Cardiac muscle cell (in vitro differentiated cells and primary cell): ENCODE data around the gene ATP6V1F. TPM values are rescaled to one million over a fixed set of nuclear protein-coding genes. Genes with fewer than 3 reads are reported as not detected.

Source experiments
- DNase-seq, 2 donors: peaks; one replicate each; pipeline versions ENCODE4 v3.0.0 to v3.0.0-alpha.2; 2010 to 2017; ENCODE audit warnings: low read depth in 1 of 2, low spot score in 1 of 2
- H3K27ac ChIP-seq: fragments of 200-600 bp; sonication (generic); 2 replicates; pipeline ENCODE4 v1.5.1; 2016
- H3K27me3 ChIP-seq: fragments of 200-600 bp; sonication (generic); 2 replicates; pipeline ENCODE4 v1.6.0; 2016; ENCODE audit warnings: control low read depth
- H3K36me3 ChIP-seq: fragments of 200-600 bp; sonication (generic); 2 replicates; pipeline ENCODE4 v1.5.1; 2016; ENCODE audit warnings: control low read depth
- H3K4me1 ChIP-seq: fragments of 200-600 bp; sonication (generic); 2 replicates; pipeline ENCODE4 v1.8.1; 2017; ENCODE audit warnings: low read depth, mild to moderate bottlenecking, mixed run types
- H3K4me3 ChIP-seq: fragments of 200-600 bp; sonication (generic); 2 replicates; pipeline ENCODE4 v1.5.1; 2016; ENCODE audit warnings: mild to moderate bottlenecking
- H3K9me3 ChIP-seq: fragments of 200-600 bp; sonication (generic); 2 replicates; pipeline ENCODE4 v1.5.1; 2017; ENCODE audit warnings: low read depth, mild to moderate bottlenecking, control low read depth
- polyA plus RNA-seq: library from polyadenylated mRNA; unstranded; fragments of >200 nt; fragmentation: Nextera tagmentation; extraction: Ambion mirVana; gene quantifications from 2 replicates; pipeline ENCODE4 v1.2.1, GENCODE V29; 2016
- total RNA-seq: library from RNA; depleted of rRNA; stranded (reverse); fragments of >200 nt; gene quantifications from 2 replicates; pipeline ENCODE4 v1.2.3, GENCODE V29; 2016
- TF ChIP-seq, protein P1 (sequence below): IDR thresholded peaks from 2 replicates; pipeline ENCODE4 v1.5.1; 2012; ENCODE audit warnings: low read depth, mild to moderate bottlenecking, low read length

ATP6V1F gene, protein sequence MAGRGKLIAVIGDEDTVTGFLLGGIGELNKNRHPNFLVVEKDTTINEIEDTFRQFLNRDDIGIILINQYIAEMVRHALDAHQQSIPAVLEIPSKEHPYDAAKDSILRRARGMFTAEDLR
- 113 and 164 TPM in 2 replicates for total RNA-seq
- 284 and 330 TPM in 2 replicates for polyA plus RNA-seq

DNA sequence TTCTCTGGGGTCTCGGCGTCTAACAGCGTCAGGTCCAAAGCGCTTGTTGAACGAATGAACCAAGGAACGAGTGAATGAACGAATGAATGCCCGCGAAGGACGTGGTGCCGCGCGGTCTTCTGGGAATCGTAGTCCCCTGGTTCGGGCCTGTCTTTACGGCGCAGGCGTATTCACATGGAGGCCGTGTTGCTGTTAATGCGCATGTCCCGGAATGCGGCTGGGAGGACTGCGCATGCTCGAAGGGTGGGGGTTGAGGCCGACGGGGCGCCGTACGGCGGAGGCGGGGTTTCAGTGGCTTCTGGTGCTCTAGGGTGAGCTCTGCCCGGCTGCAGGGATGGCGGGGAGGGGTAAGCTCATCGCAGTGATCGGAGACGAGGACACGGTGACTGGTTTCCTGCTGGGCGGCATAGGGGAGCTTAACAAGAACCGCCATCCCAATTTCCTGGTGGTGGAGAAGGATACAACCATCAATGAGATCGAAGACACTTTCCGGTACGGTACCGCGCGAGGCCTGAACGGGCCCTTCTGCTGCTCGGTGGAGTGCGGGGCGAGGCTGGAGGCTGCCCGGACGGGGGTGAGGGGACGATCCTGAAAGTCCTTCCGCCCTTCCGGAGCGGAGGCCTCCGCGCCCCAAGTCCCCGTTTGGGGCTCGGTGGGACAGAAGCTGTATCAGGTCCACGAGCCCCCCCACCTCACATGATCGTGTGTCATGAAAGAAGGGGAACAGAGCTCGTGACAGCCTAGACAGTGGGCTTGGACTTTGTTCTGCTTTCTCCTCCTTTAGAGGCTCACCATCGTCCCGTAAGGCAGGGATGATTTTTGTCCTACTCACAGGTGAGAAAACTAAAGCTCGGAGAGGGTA, at the start of gene ATP6V1F:
ATP6V1F (plus strand) TSS at position 286 of the 862 bp plus-strand sequence; CDS start at position 335, 49 bp downstream.
- peaks cover 8% of the 10 kb centered on the region for H3K36me3 ChIP-seq
- peak within 1 kb of the TSS; percentile 63 for H3K4me3 ChIP-seq
- DNase-seq: peak; percentile 97 to 98
- peak within 1 kb of the TSS; percentile 24 for H3K27ac ChIP-seq
- TF ChIP-seq, protein P1, sequence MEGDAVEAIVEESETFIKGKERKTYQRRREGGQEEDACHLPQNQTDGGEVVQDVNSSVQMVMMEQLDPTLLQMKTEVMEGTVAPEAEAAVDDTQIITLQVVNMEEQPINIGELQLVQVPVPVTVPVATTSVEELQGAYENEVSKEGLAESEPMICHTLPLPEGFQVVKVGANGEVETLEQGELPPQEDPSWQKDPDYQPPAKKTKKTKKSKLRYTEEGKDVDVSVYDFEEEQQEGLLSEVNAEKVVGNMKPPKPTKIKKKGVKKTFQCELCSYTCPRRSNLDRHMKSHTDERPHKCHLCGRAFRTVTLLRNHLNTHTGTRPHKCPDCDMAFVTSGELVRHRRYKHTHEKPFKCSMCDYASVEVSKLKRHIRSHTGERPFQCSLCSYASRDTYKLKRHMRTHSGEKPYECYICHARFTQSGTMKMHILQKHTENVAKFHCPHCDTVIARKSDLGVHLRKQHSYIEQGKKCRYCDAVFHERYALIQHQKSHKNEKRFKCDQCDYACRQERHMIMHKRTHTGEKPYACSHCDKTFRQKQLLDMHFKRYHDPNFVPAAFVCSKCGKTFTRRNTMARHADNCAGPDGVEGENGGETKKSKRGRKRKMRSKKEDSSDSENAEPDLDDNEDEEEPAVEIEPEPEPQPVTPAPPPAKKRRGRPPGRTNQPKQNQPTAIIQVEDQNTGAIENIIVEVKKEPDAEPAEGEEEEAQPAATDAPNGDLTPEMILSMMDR: no peak
- peaks cover under 1% of the 10 kb centered on the region for H3K27me3 ChIP-seq
- H3K9me3 ChIP-seq: no peaks in the 10 kb centered on the region
- peaks cover 9% of the 10 kb centered on the region for H3K4me1 ChIP-seq

DNA sequence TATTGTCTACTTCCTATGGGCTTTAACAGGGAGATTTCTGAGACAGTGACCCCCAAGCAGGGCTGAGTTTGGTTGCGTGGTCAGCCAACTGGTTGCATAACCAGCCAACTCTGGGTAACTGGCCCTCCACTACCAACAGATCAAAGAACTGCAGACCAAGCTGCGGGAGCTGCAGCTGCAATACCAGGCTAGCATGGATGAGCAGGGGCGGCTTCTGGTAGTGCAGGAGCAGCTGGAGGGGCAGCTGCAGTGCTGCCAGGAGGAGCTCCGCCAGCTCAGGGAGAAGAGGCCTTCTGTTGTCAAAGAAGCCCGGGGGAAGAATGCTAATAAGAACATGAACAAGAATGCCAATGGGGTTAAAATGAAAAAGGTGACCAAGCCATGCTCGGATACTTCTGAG, 48.2 kb upstream of the ATP6V1F start:
- TF ChIP-seq, protein P1: no peak
- no peaks in the 10 kb centered on the region for H3K36me3 ChIP-seq
- H3K4me1 ChIP-seq: peaks cover 19% of the 10 kb centered on the region
- H3K4me3 ChIP-seq: no peak overlapping the region
- H3K9me3 ChIP-seq: no peaks in the 10 kb centered on the region
- no peak for DNase-seq
- no peak overlapping the region for H3K27ac ChIP-seq
- no peaks in the 10 kb centered on the region for H3K27me3 ChIP-seq

DNA sequence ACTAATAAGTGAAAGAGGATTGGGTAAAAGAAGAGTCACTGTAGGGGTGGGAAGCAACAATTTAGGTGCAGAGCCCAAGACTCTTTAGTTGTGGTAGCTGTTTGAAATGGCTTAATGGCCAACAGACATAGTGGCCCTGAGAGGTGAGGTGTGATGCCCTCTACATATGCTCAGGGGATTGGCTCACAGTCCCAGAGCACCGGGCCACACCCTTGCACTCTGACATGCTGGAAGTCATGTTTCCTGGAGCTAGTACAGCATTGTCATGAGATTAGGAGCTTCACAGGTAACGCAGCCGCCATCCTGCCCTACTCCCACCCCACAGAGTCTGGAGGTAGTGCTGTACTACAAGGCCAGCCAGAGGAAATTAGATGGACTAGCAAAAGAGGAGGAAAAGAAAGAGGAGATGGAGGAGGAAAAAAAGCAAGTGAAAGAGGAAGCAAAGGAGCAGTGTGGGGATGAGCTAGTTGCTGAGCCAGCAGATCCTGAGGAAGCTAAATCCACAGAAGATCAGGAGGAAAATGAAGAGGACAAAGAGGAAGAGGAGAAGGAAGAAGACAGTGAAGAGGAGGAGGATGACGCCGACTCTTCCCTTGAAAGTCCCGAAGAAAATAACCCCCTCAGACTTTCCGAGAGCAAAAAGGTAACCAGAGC, 47.2 kb upstream of the ATP6V1F start:
- no peak overlapping the region for H3K27ac ChIP-seq
- TF ChIP-seq, protein P1: no peak
- H3K4me1 ChIP-seq: peaks cover 19% of the 10 kb centered on the region
- no peak overlapping the region for H3K4me3 ChIP-seq
- H3K36me3 ChIP-seq: no peaks in the 10 kb centered on the region
- no peaks in the 10 kb centered on the region for H3K9me3 ChIP-seq
- DNase-seq: no peak
- no peaks in the 10 kb centered on the region for H3K27me3 ChIP-seq

DNA sequence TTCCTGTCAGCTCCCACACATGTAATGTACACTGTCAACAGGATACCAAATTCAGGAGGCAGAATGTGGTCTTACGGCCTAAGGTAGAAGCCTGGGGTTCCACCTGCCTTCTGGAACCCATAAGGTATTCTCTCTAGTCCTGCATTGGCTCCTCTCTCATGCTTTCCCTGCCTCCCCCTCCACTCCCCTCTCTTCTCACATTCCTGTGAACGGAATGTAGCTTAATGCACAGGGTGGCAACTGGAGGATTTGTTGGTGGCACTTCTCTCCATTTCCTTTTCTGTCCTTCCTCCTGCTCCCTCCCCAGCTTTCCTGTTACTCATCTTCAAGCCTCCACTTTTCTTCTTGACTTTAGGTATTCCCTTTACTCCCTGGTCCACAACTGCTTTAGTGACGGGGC, 44.0 kb upstream of the ATP6V1F start:
- TF ChIP-seq, protein P1: no peak
- no peak for DNase-seq
- H3K9me3 ChIP-seq: no peaks in the 10 kb centered on the region

DNA sequence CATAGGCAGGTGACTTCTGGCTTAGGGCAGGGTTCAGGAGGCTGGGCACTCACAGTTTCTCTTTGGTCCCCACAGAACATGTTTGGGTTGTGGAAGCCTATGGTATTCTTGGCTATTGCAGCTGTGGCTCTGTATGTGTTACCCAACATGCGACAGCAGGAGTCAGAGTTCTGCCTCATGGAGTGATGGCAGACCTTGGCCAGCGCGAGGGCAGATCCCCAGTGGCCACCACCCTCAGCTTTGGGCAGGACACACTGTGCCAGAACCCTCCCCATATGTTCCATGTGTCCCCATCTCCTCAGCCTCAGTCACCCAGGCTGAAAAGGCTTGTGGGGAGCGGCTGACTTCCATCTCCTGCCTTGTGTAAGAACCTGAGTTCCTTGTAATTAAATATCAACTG, 40.9 kb upstream of the ATP6V1F start:
- Histone ChIP-seq H3K27me3 (no peaks in the 10 kb centered on the region), H3K27ac (no peak overlapping the region), H3K36me3 (no peaks in the 10 kb centered on the region), H3K4me1 (peaks cover 20% of the 10 kb centered on the region), H3K9me3 (no peaks in the 10 kb centered on the region), H3K4me3 (no peak overlapping the region)
- TF ChIP-seq, protein P1: no peak
- DNase-seq: no peak

More for the DNA sequence above, 44.0 kb upstream of the ATP6V1F start:
- H3K27ac ChIP-seq: no peak overlapping the region
- peaks cover 9% of the 10 kb centered on the region for H3K4me1 ChIP-seq
- H3K36me3 ChIP-seq: no peaks in the 10 kb centered on the region
- H3K27me3 ChIP-seq: no peaks in the 10 kb centered on the region
- no peak overlapping the region for H3K4me3 ChIP-seq
